Measurements from ENCODE around the gene PCMTD2.
"Not testable (repeated sequence)": the region's sequence is repeated elsewhere in the genome, so short reads cannot be mapped to it uniquely, and the experiment has no call there.

Gene PCMTD2

GRCh38 chr20:64303086-64303485 is 47.5 kb downstream of the PCMTD2 start:
- DNase-seq (ENCODE audit: low spot score), result not testable (repeated sequence)

GRCh38 chr20:64313761-64314160 is 58.2 kb downstream of the PCMTD2 start:
- DNase-seq (ENCODE audit: low spot score), result not testable (repeated sequence)

DNA sequence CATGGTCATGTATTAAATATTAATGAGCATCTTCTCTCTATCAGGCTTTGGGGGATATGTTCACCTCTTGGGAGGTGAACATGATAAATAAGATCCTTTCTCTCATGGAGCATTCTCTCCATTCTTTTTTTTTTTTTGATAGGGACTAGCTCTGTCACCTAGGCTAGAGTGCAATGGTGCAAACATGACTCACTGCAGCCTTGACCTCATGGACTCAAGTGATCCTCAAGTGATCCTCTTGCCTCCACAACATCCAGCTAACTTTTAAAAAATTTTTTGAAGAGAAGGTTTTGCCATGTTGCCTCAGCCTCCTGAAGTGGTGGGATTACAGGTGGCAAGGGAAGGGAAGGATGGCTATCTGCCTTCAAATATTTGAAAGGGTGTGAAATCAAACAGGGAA is 59.8 kb downstream of the PCMTD2 start:
- DNase-seq (ENCODE audit: low spot score), result not testable (repeated sequence)

GRCh38 chr20:64315884-64316283 is 60.3 kb downstream of the PCMTD2 start:
- not testable (repeated sequence) for DNase-seq (ENCODE audit: low spot score)

GRCh38 chr20:64316415-64317083 is 61.0 kb downstream of the PCMTD2 start:
- peak; percentile 7 for DNase-seq (ENCODE audit: low spot score)

DNA sequence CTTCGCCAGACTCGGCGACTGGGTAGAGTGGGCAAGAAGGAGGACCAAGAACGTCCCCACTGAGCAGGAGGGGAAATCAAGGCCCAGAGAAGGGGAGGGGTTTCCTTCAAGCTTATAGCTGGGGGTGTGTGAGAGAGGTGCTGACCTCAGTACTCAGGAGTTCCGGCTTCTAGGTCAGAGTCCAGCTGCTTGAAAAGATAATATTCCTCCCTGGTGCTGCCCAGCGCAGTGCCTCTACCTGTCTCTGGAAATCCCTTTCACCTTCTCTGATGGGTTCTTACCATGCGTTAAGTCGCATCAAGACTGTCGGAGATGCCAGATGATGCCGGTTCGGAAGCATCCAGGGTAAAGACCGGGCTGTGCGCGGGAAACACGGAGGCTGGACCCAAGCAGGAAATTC is 61.8 kb downstream of the PCMTD2 start:
- DNase-seq (ENCODE audit: low spot score), result not testable (repeated sequence)

GRCh38 chr20:64318056-64318455 is 62.5 kb downstream of the PCMTD2 start:
- not testable (repeated sequence) for DNase-seq (ENCODE audit: low spot score)

DNA sequence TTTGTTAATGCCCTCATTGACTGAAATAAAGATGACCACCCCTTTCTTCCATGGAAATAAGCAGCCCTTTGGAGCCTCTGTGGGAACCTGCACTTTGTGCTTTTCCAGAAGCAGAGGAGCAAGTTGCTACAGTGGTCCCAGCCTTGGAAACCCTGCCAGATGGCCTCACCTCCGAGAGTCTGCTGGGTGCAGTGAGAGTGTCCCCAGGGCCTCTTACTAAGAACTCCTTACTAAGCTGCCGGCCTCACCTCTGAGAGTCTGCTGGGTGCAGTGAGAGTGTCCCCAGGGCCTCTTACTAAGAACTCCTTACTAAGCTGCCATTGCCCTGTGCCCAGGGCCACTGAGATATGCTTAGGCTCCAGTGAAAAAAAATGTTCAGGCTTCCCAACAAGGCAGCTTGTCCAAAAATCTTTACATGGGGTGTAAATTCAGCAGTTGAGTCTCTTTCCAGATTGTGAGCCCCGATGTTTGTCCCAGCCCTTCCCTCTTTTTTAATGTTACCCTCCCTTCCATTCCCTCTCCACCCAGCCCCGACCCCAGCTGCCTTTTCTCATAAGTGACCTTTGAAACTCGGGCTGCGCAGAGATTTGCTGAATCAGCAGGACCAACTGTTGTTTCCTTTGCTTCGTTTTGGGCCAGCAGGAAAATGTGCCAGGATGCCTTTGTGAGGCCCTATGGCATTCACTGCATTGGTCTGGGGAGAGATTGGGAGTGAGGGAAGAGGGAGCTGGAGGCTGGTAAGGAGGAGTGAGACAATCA is 66.7 kb downstream of the PCMTD2 start:
- not testable (repeated sequence) for DNase-seq (ENCODE audit: low spot score)

Data from GM20000 (cell line).